Epithelial cell of proximal tubule (primary cell): ENCODE results near the gene MYO1D. TPM values are rescaled to one million over a fixed set of nuclear protein-coding genes. Genes with fewer than 3 reads are reported as not detected.
A peak's percentile ranks its signal among the peaks of the same experiment; 100 is the strongest.

ENCODE experiments used
- DNase-seq: peaks from one replicate; pipeline ENCODE4 v3.0.0-alpha.2; 2011; ENCODE audit warnings: low read depth
- H3K4me3 ChIP-seq: 2 replicates; pipeline ENCODE4 v1.5.1; 2011; ENCODE audit warnings: low read depth, mild to moderate bottlenecking, low read length
- CTCF ChIP-seq: conservative IDR thresholded peaks from 2 replicates; pipeline ENCODE4 v1.5.1; 2012; ENCODE audit warnings: low read depth, mild to moderate bottlenecking, low read length
- total RNA-seq: library from RNA; depleted of rRNA; stranded (reverse); fragments of >200 nt; gene quantifications from 2 replicates; pipeline ENCODE4 v1.2.3, GENCODE V29; 2015

Gene MYO1D
- total RNA-seq, 1 donor from 2014 or later = 54.4 TPM

GRCh38 chr17:32671896-32672295 lies 205.0 kb downstream of the MYO1D start:
- no peak for DNase-seq
- TF ChIP-seq CTCF = no peak
- no peak overlapping the region for H3K4me3 ChIP-seq

GRCh38 chr17:32664936-32665583 lies 211.9 kb downstream of the MYO1D start:
- no peak for TF ChIP-seq CTCF
- no peak overlapping the region for H3K4me3 ChIP-seq
- no peak for DNase-seq

- no peak for TF ChIP-seq CTCF
- no peak overlapping the region for H3K4me3 ChIP-seq
- no peak for DNase-seq
These were observed 216.4 kb downstream of the MYO1D start for GRCh38 chr17:32660496-32660985.

- TF ChIP-seq CTCF = peak; percentile 92
- H3K4me3 ChIP-seq = no peak overlapping the region
- peak; percentile 9 for DNase-seq
These were observed 217.5 kb downstream of the MYO1D start for GRCh38 chr17:32659419-32659842.

- DNase-seq = no peak
- no peak overlapping the region for H3K4me3 ChIP-seq
- TF ChIP-seq CTCF = no peak
These were observed 218.2 kb downstream of the MYO1D start for GRCh38 chr17:32658470-32659418.

- no peak for TF ChIP-seq CTCF
- DNase-seq = no peak
- H3K4me3 ChIP-seq = no peak overlapping the region
These were observed 220.0 kb downstream of the MYO1D start for GRCh38 chr17:32656886-32657285.
